Muscle layer of duodenum (tissue), 2 donors: ENCODE data around the gene TCF3.

Source experiments
- H3K27ac ChIP-seq: one replicate; pipeline ENCODE4 v1.7.0; 2013; ENCODE audit warnings: mild to moderate bottlenecking, low read length
- H3K27me3 ChIP-seq: one replicate; pipeline ENCODE4 v1.7.0; 2013; ENCODE audit warnings: low read depth, mild to moderate bottlenecking, control low read depth, low read length
- H3K36me3 ChIP-seq, 2 donors: one replicate each; pipeline ENCODE4 v1.7.0; 2013; ENCODE audit warnings: low read length in 2 of 2, control low read depth in 1 of 2, mild to moderate bottlenecking in 1 of 2; ENCODE audit not compliant: insufficient read depth in 2 of 2, control insufficient read depth in 1 of 2
- H3K4me1 ChIP-seq, 2 donors: one replicate each; pipeline ENCODE4 v1.7.0; 2013; ENCODE audit warnings: low read length in 2 of 2, mild to moderate bottlenecking in 2 of 2, control low read depth in 1 of 2, moderate library complexity in 1 of 2; ENCODE audit not compliant: insufficient read depth in 2 of 2, control insufficient read depth in 1 of 2
- H3K4me3 ChIP-seq, 2 donors: one replicate each; pipeline ENCODE4 v1.7.0; 2013; ENCODE audit warnings: low read length in 2 of 2, low read depth in 1 of 2, mild to moderate bottlenecking in 1 of 2
- H3K9me3 ChIP-seq, 2 donors: one replicate each; pipeline ENCODE4 v1.7.0; 2013; ENCODE audit warnings: low read length in 2 of 2, control low read depth in 1 of 2, mild to moderate bottlenecking in 1 of 2; ENCODE audit not compliant: control insufficient read depth in 1 of 2
- donor health status: healthy.

TCF3 gene

DNA sequence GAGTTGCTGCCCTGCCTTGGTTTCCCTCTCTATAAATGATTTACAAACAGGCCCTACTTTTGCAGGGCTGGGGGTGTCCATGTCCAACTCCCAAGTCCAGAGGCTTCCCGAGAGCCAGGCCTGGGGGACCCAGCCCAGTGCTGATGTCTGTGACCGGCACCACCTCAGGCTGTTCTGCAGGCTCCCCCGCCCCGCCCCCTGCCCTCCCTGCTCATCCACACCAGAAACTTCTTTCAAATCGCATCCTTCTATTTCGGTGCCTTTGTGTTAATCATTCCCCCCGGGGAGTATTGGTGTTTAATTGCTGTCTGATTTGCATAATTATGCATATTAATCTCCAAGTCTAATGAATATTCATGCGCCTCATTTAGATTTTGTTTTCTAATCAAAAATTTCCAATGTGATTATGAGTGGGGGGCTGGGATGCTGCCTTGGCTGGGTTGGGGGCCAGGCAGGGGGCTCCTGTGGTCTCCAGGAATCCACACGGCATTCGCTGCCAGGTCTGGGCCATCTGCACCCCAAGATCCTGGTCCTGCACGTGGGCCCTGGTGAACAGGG is 19.1 kb downstream of the TCF3 start:
- Histone ChIP-seq H3K36me3 (peaks cover 6 to 26% of the 10 kb centered on the region in 2 donors), H3K4me1 (no peaks in the 10 kb centered on the region), H3K27ac (no peak overlapping the region), H3K27me3 (no peaks in the 10 kb centered on the region), H3K4me3 (no peak overlapping the region), H3K9me3 (no peaks in the 10 kb centered on the region)

DNA sequence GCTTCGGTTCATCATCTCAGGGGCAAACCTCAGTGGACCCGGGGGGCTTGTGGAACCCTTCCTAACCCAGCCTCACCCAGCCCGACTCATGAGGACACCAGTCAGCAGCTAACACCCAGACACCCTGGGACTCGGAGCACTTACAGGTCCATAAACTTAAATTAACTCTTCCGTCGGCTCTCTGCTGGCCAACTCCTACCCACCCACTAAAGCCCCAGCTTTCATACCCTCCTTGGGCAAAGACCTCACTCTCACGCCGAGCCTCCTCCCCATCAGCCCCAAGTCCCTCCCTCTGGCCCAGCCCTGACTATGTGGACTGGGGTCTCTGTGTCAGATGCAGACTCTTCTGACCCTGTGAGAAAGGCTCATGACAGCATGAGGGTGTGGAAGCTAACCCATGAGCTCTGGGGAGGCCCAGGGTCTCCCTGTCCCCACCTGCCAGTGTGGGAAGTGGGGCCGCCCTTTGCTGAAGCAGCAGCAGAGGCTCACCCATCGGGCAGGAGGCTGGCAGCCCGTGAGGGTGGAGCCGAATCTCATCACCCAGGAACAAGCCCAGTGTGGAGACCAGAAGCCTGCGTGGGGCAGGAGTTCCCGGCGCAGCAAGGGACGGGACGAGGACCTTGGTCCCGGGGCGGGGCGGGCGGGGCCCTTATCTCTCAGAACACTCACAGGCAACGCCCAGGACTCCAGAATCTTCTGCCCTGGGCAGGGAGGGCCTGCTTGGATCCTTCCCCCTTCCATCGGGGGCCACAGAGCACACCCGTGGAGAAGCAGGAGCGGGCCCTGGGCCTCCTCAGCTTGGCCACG is 19.8 kb downstream of the TCF3 start:
- no peak overlapping the region for H3K27ac ChIP-seq
- no peaks in the 10 kb centered on the region for H3K27me3 ChIP-seq
- H3K9me3 ChIP-seq, result no peaks in the 10 kb centered on the region
- peaks cover 6 to 26% of the 10 kb centered on the region in 2 donors for H3K36me3 ChIP-seq
- no peak overlapping the region for H3K4me3 ChIP-seq
- H3K4me1 ChIP-seq, result no peaks in the 10 kb centered on the region

DNA sequence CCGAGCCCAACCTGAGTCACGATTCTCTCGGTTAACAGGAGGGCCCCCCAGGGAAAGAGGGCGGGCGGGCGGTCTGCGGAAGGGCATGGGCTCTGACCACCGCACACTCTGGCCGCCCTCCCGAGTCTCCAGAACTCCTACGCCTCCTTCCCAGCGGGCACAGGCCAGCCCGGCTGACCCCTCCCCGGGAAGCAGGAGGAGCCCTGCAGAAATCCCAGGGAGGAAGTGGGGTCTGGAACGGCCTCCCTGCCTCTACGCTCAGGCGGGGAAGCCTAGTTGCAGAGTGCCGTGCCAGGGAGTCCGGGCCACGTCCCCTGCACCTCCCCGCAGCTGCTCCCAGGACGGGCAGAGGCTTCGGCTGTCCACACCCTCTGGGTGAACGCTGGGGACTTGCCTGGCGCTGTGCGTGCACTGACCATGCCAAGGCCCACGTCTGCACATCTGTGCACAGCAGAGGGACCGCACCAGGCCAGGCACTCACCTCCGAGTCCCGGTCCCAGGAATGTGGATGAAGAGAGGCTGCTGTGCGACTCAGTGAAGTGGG is 20.8 kb downstream of the TCF3 start:
- Histone ChIP-seq H3K4me1 (no peaks in the 10 kb centered on the region), H3K4me3 (no peak overlapping the region), H3K9me3 (no peaks in the 10 kb centered on the region), H3K36me3 (peaks cover 6 to 25% of the 10 kb centered on the region in 2 donors), H3K27ac (no peak overlapping the region), H3K27me3 (no peaks in the 10 kb centered on the region)

DNA sequence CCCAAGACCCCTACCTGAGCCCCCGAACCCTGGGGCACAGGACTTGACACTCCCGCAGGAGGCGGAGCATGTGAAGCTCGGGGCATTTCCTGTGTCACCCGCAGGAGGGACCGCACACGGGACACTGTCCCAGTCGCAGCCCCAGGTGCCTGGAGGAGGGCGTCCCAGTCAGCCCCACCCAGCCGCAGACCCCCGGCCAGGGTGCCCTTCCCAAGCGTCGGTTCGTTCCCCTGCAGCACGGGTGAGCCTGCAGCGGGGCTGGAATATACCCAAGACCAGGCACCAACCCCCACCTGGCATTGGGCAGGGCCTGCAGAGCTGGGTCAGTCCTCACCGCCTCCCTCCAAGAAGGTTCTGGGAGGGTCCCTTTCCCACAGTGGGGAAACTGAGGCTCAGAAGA is 21.6 kb downstream of the TCF3 start:
- Histone ChIP-seq H3K9me3 (no peaks in the 10 kb centered on the region), H3K4me1 (no peaks in the 10 kb centered on the region), H3K27ac (no peak overlapping the region), H3K4me3 (no peak overlapping the region), H3K27me3 (no peaks in the 10 kb centered on the region), H3K36me3 (peaks cover 6 to 23% of the 10 kb centered on the region in 2 donors)

DNA sequence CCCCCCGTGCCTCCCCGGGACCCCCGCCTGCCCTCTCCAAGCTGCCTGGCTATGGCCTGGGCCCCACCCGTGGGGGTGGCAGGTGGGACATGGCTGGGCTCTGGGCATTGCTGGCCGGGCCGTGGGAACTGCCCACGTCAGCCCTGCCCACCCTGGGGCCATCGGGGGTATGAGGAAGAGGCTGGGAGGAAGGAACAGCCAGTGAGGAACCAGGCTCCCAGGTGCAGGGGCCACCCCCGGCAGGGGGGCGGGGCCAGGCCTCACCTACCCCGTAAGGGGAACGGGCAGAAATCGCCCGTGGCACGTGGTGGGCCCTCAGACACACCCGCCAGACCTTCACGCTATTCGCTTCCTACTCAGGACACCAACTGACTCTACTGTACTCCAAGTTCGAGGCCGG is 22.4 kb downstream of the TCF3 start:
- H3K27me3 ChIP-seq, result no peaks in the 10 kb centered on the region
- no peak overlapping the region for H3K4me3 ChIP-seq
- H3K4me1 ChIP-seq, result no peaks in the 10 kb centered on the region
- H3K9me3 ChIP-seq, result no peaks in the 10 kb centered on the region
- H3K27ac ChIP-seq, result no peak overlapping the region
- peaks cover 4 to 27% of the 10 kb centered on the region in 2 donors for H3K36me3 ChIP-seq

DNA sequence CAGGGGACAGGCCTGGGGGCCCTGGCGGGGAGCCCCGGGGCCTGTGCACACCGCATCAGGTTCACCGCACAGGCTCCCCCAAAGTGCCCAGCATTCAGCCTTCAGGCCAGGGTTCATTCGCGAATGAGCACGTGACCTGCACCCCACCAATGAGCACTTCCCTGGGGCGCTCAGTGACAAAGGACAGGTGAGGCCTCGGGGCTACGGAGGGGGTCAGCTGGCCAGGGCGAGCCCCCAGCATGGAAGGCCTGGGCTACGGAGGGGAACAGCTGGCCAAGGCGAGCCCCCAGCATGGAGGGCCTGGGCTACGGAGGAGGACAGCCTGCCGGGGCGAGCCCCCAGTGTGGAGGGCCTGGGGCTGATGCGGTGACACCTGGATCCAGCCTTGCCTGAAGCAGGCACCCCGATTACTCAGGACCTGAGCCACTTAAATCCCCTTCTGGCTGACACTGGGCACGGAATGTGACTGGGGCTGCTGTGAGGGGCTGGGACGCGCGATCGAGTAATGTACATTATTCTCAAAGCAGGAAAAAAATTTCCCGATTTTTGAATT is 23.1 kb downstream of the TCF3 start:
- Histone ChIP-seq H3K9me3 (no peaks in the 10 kb centered on the region), H3K4me1 (no peaks in the 10 kb centered on the region), H3K36me3 (peaks cover 3 to 22% of the 10 kb centered on the region in 2 donors), H3K27me3 (no peaks in the 10 kb centered on the region), H3K27ac (no peak overlapping the region), H3K4me3 (no peak overlapping the region)

DNA sequence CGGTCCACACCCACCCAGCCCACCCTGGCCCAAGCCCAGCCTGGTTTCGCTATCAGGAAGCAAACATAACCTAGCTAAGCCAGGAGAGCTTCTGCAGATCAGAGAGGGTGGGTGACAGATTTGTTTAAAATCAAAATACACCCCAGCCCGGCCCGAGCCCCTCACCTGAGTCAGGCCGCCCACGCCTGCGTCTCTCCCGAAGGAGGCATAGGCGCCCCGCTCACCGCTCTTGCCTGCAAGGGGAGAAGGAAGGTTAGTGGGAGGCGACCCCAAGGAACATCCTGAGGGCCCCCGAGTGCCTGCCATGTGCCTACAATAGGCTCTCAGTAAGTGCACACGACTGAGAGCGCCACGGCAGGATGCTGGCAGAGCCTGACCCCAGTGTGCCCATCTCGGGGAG is 25.2 kb downstream of the TCF3 start:
- Histone ChIP-seq H3K36me3 (peaks cover 0 to 17% of the 10 kb centered on the region in 2 donors), H3K27me3 (no peaks in the 10 kb centered on the region)

DNA sequence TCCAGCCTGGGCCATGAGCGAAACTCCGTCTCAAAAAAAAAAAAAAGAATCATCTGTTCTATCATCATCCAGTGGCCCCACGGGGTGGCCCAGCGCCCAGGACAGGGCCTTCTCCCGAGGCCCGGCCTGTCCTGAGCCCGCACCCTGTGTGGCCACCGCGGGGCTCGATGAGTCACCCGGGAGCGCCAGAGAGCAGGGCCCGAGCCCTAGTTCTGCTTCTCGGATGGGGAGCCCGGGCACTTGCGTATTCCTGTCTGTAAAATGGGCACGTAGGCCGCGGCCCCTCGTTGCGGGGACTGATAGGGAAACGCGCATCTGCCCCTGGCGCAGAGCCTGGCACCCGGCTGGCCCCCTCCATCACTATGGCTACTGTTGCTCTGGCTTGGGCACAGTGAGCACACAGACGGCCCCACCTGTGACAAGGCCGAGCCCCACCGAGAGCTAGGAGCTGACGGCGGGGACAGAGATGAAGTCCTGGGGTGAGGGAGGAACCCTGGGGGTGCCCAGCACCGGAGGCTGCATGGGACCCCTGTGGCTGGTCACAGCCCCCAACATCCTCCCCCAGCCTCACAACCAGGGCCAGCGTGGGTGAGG is 25.9 kb downstream of the TCF3 start:
- Histone ChIP-seq H3K36me3 (peaks cover 0 to 12% of the 10 kb centered on the region in 2 donors), H3K27me3 (no peaks in the 10 kb centered on the region)

More for the DNA sequence above, 25.2 kb downstream of the TCF3 start:
- Histone ChIP-seq H3K4me3 (no peak overlapping the region), H3K4me1 (no peaks in the 10 kb centered on the region), H3K9me3 (no peaks in the 10 kb centered on the region), H3K27ac (no peak overlapping the region)

DNA sequence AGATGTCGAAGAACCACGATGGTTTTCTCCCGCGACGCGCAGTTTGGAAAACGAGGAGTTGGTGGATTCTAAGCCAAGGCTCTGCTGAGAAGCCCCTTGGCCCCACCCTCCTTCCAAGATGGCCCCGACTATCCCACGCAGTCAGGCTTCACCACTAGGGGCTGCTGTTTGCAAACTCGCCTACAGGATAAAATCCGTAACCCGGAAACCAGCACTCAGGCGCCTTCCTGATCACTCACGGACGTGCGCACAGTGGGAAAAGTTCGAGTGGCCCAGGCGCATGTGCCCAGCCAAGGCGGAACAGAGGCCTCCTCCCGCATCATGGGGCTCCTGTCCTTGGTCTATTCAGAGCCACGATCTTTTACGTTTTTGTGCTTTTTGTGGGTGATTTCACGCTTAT is 28.0 kb downstream of the TCF3 start:
- H3K27ac ChIP-seq, result no peak overlapping the region
- H3K4me1 ChIP-seq, result no peaks in the 10 kb centered on the region
- H3K36me3 ChIP-seq, result peaks cover 0 to 27% of the 10 kb centered on the region in 2 donors
- no peaks in the 10 kb centered on the region for H3K27me3 ChIP-seq
- no peaks in the 10 kb centered on the region for H3K9me3 ChIP-seq
- no peak overlapping the region for H3K4me3 ChIP-seq

More for the DNA sequence above, 25.9 kb downstream of the TCF3 start:
- no peak overlapping the region for H3K27ac ChIP-seq
- no peaks in the 10 kb centered on the region for H3K9me3 ChIP-seq
- H3K4me3 ChIP-seq, result no peak overlapping the region
- no peaks in the 10 kb centered on the region for H3K4me1 ChIP-seq

DNA sequence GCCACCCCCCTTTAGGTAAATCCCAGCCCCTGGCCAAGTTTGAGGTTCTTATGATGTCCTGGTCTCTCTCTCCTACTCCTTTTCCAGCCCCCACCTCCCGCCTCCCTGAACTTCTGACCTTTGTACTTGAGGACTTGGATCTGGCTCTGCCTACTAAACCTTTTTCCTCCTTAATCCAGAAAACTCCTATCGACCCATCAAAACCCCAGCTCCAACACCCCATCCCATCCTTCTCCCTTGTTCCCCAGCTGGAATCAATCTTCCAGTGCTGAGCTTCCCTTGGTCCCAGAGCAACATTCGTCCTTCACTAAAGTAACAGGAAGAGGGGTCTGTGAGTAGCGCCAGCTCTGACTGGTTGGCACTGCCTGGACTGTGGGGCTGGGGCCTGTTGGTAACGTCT is 29.9 kb downstream of the TCF3 start:
- H3K36me3 ChIP-seq, result peaks cover 0 to 37% of the 10 kb centered on the region in 2 donors
- no peak overlapping the region for H3K4me3 ChIP-seq

DNA sequence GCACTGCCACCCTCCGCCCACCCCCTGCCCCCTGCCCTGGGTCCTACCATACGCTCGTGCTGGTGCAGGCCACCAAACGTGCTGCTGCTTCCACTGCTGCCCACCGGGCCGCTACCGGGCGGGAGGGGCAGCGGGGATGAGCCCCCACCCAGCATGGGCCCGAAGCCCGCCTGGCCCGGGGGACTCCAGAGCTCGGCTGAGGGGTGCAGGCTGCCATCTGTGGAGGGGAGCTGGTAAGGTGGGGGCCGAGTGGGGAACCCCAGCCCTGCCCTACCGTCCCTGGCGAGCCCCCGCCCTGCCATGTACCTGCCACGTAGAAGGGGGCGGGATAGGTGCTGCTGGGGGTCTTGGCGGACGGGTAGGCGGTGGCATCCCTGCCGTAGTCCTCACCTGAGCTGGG is 30.4 kb downstream of the TCF3 start:
- Histone ChIP-seq H3K4me3 (no peak overlapping the region), H3K4me1 (peaks cover 0 to 4% of the 10 kb centered on the region in 2 donors), H3K36me3 (peaks cover 0 to 37% of the 10 kb centered on the region in 2 donors), H3K27me3 (no peaks in the 10 kb centered on the region), H3K9me3 (no peaks in the 10 kb centered on the region), H3K27ac (no peak overlapping the region)

More for the DNA sequence above, 29.9 kb downstream of the TCF3 start:
- no peaks in the 10 kb centered on the region for H3K9me3 ChIP-seq
- H3K4me1 ChIP-seq, result peaks cover 0 to 4% of the 10 kb centered on the region in 2 donors
- H3K27ac ChIP-seq, result no peak overlapping the region
- no peaks in the 10 kb centered on the region for H3K27me3 ChIP-seq
